Activated naive CD4-positive, alpha-beta T cell treated with anti-CD3 and anti-CD28 coated beads, Interleukin-2, amount 10 ng/mL, durations not matched to agents 7 days and 5 days (primary cell): ENCODE measurements around the gene MOB3C.

ENCODE experiments used
- CTCF ChIA-PET: fragments of 350-600 bp; sonication (Branson Sonifier 250); formaldehyde crosslinking; loops from one replicate; lab custom pipeline; 2021; ENCODE audit warnings: antibody characterized with exemption; lab: Charles Lee
- DNase-seq: peaks from one replicate; pipeline ENCODE4 v3.0.0-alpha.2; 2020
- H3K27ac Mint-ChIP-seq: one replicate; pipeline ENCODE4 v1.8.0; 2021; ENCODE audit warnings: mild to moderate bottlenecking, moderate library complexity, mixed read lengths
- H3K27me3 Mint-ChIP-seq: one replicate; pipeline ENCODE4 v1.8.0; 2021; ENCODE audit warnings: mild to moderate bottlenecking, mixed read lengths
- H3K36me3 Mint-ChIP-seq: one replicate; pipeline ENCODE4 v1.8.0; 2021; ENCODE audit warnings: mixed read lengths
- H3K4me1 Mint-ChIP-seq: one replicate; pipeline ENCODE4 v1.8.0; 2021; ENCODE audit warnings: mixed read lengths
- H3K4me3 Mint-ChIP-seq: one replicate; pipeline ENCODE4 v1.8.0; 2021; ENCODE audit warnings: mild to moderate bottlenecking, moderate library complexity, mixed read lengths
- H3K9me3 Mint-ChIP-seq: one replicate; pipeline ENCODE4 v1.8.0; 2021; ENCODE audit warnings: mixed read lengths

MOB3C gene

DNA sequence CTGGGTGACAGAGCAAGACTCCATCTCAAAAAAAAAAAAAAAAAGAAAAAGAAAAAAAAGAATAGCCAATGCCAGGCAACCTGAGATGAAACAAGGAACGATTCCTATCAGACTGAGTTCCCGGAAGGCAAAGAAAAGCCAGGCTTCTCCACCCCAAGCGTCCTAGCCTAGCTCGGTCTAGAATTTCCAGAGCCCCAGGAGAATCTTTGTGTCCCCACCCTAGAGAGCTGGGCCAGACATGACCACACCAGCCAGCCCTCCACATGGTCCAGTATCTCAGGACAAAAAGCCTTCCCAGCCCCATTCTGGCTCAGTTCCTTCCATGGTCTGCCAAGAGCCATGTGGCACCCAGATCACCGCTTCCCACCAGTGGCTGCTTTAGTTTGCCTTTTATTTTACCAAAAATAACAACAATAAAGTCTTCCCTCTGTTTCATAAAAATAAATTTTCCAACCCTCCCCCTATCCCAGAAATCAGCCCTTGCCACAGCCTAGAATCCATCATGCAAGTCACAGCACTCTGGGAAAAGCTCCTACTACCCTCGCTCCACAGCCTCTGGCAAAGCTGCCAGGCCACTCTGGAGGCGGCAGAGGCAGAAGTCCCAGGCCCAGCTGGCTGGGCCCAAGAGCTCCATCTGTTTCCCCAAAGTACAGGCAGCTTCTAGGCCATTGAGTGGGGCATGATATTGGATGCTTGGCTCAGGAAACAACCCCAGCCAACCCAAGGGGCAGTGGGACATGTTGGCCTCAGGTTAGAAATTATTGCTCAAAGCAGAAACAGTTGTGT, 9.1 kb downstream of the MOB3C start:
- peaks cover 4% of the 10 kb centered on the region for H3K27me3 Mint-ChIP-seq
- no peak overlapping the region for H3K4me3 Mint-ChIP-seq
- no peak for DNase-seq
- CTCF ChIA-PET = interaction anchor here (1.2 kb wide), 1 partner anchor 15 kb away, joined by 4 read pairs; no protein-coding TSS in a partner anchor
- H3K4me1 Mint-ChIP-seq = peaks cover 58% of the 10 kb centered on the region
- H3K36me3 Mint-ChIP-seq = peaks cover 57% of the 10 kb centered on the region
- H3K9me3 Mint-ChIP-seq = no peaks in the 10 kb centered on the region
- H3K27ac Mint-ChIP-seq = peak overlapping the region; percentile 37

GRCh38 chr1:46606255-46606965, 10.2 kb downstream of the MOB3C start:
- DNase-seq = no peak
- peak overlapping the region; percentile 53 for H3K27ac Mint-ChIP-seq
- H3K4me3 Mint-ChIP-seq = no peak overlapping the region
- H3K9me3 Mint-ChIP-seq = no peaks in the 10 kb centered on the region
- CTCF ChIA-PET = interaction anchor here (1.1 to 4.4 kb wide), 3 partner anchors 10 to 119 kb away, joined by 3 to 22 read pairs (median 3); partner anchors contain the start of gene MOB3C
- H3K27me3 Mint-ChIP-seq = peaks cover 4% of the 10 kb centered on the region
- peaks cover 62% of the 10 kb centered on the region for H3K4me1 Mint-ChIP-seq
- peaks cover 56% of the 10 kb centered on the region for H3K36me3 Mint-ChIP-seq

GRCh38 chr1:46605232-46605631, 11.4 kb downstream of the MOB3C start:
- Mint-ChIP-seq H3K4me3 (peak overlapping the region; percentile 90), H3K27me3 (peaks cover 4% of the 10 kb centered on the region), H3K27ac (peak overlapping the region; percentile 76), H3K36me3 (peaks cover 52% of the 10 kb centered on the region), H3K4me1 (peaks cover 62% of the 10 kb centered on the region), H3K9me3 (no peaks in the 10 kb centered on the region)
- peak; percentile 51 for DNase-seq
- CTCF ChIA-PET = interaction anchor here (0.8 to 4.4 kb wide), 4 partner anchors 11 to 74 kb away, joined by 3 to 22 read pairs (median 4); partner anchors contain the start of genes ATPAF1 and MOB3C

GRCh38 chr1:46603858-46604549, 12.6 kb downstream of the MOB3C start, which contains the start of gene MKNK1:
Gene MKNK1 (minus strand): TSS chr1:46604268. CDS start chr1:46583327, 20,941 bp downstream.
- peaks cover 45% of the 10 kb centered on the region for H3K36me3 Mint-ChIP-seq

GRCh38 chr1:46603481-46603857, 13.1 kb downstream of the MOB3C start:
- Mint-ChIP-seq H3K4me3 (peak overlapping the region; percentile 90), H3K9me3 (no peaks in the 10 kb centered on the region), H3K36me3 (peaks cover 40% of the 10 kb centered on the region), H3K27ac (peak overlapping the region; percentile 86), H3K4me1 (peaks cover 75% of the 10 kb centered on the region), H3K27me3 (peaks cover 4% of the 10 kb centered on the region)
- DNase-seq = no peak
- CTCF ChIA-PET = interaction anchor here (1.0 to 4.4 kb wide), 10 partner anchors 11 to 75 kb away, joined by 3 to 22 read pairs (median 4); partner anchors contain the start of gene MOB3C

More at GRCh38 chr1:46603858-46604549, 12.6 kb downstream of the MOB3C start, which contains the start of gene MKNK1:
- CTCF ChIA-PET = interaction anchor here (0.8 to 4.4 kb wide), 13 partner anchors 10 to 75 kb away, joined by 3 to 22 read pairs (median 3); partner anchors contain the start of gene MOB3C
- DNase-seq = peak; percentile 99
- H3K27me3 Mint-ChIP-seq = peaks cover 4% of the 10 kb centered on the region
- H3K4me1 Mint-ChIP-seq = peaks cover 70% of the 10 kb centered on the region
- H3K4me3 Mint-ChIP-seq = peak within 1 kb of the TSS; percentile 90
- no peaks in the 10 kb centered on the region for H3K9me3 Mint-ChIP-seq
- peak within 1 kb of the TSS; percentile 86 for H3K27ac Mint-ChIP-seq

GRCh38 chr1:46601257-46602007, 15.2 kb downstream of the MOB3C start:
- H3K27ac Mint-ChIP-seq = no peak overlapping the region
- no peak for DNase-seq
- peaks cover 4% of the 10 kb centered on the region for H3K27me3 Mint-ChIP-seq
- H3K36me3 Mint-ChIP-seq = peaks cover 41% of the 10 kb centered on the region
- peak overlapping the region; percentile 13 for H3K4me3 Mint-ChIP-seq
- H3K9me3 Mint-ChIP-seq = no peaks in the 10 kb centered on the region
- CTCF ChIA-PET = no interaction called here
- peaks cover 79% of the 10 kb centered on the region for H3K4me1 Mint-ChIP-seq

- no peak for DNase-seq
- Mint-ChIP-seq H3K9me3 (no peaks in the 10 kb centered on the region), H3K27me3 (peaks cover 4% of the 10 kb centered on the region), H3K27ac (no peak overlapping the region), H3K4me1 (peaks cover 78% of the 10 kb centered on the region), H3K4me3 (no peak overlapping the region), H3K36me3 (peaks cover 39% of the 10 kb centered on the region)
- CTCF ChIA-PET = interaction anchor here (0.6 kb wide), 1 partner anchor 13 kb away, joined by 4 read pairs; no protein-coding TSS in a partner anchor
Observed at GRCh38 chr1:46599059-46599970, 17.3 kb downstream of the MOB3C start.

DNA sequence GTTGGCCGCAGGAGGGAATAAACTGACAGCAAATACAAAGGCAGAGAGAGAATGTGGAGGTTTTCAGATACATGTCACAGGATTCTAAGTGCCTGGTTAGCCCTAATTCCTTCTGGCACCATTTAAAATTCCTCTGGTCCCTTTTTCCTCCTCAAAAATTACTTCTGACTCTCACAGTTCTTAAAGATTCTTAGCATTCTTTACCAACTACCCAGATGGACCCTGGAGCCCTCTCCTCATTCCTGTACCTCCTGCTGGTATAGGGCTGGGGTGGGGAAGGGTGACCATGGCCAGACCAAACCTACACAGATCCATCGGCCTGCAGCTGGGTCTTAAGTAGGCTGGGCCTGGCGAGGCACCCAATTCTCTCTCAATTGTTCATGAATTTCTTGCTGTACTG, 19.8 kb downstream of the MOB3C start:
- CTCF ChIA-PET = interaction anchor here (0.9 kb wide), 1 partner anchor 13 kb away, joined by 3 read pairs; no protein-coding TSS in a partner anchor
- Mint-ChIP-seq H3K9me3 (no peaks in the 10 kb centered on the region), H3K36me3 (peaks cover 56% of the 10 kb centered on the region), H3K4me3 (no peak overlapping the region), H3K4me1 (peaks cover 74% of the 10 kb centered on the region), H3K27ac (no peak overlapping the region), H3K27me3 (no peaks in the 10 kb centered on the region)
- DNase-seq = no peak

DNA sequence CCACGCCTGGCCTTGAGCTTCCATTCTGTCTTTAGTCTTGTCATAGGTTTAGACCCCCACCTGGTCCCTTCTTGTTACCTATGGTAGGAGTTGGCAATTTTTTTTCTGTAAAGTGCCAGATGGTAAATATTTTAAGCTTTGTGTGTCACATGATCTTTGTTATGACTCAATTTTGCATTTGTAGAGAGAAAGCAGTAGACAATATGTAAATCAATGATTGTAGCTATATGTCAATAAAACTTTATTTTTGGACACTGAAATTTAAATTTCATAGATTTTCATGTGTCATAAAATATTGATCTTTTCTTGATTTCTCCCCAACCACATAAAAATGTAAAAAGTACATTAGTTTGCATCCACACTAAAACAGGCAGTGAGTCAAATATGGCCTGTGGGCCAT, 20.6 kb downstream of the MOB3C start:
- no peaks in the 10 kb centered on the region for H3K9me3 Mint-ChIP-seq
- CTCF ChIA-PET = no interaction called here
- peaks cover 73% of the 10 kb centered on the region for H3K4me1 Mint-ChIP-seq
- no peak overlapping the region for H3K4me3 Mint-ChIP-seq
- no peak for DNase-seq
- H3K27me3 Mint-ChIP-seq = no peaks in the 10 kb centered on the region
- no peak overlapping the region for H3K27ac Mint-ChIP-seq
- H3K36me3 Mint-ChIP-seq = peaks cover 62% of the 10 kb centered on the region

DNA sequence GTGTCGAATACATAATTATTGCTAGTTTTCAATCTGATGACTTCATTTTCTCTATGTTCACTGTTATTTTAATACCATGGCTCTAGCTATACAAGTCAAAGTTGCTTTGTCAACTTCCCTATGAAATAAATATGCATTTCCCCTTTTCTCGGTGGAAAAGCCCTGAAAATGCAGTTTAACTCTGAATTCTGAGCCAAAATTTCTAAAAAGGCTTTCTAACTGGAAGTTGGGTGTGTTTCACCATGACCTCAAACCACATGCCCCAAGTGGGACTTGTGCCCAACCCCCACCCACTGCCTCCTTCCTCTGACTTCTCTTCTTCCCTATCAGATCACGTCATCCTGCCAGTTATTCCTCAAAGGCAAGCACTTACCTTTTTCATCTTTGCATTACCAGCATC, 21.5 kb downstream of the MOB3C start:
- H3K9me3 Mint-ChIP-seq = no peaks in the 10 kb centered on the region
- DNase-seq = peak; percentile 44
- H3K36me3 Mint-ChIP-seq = peaks cover 64% of the 10 kb centered on the region
- peaks cover 66% of the 10 kb centered on the region for H3K4me1 Mint-ChIP-seq
- no peaks in the 10 kb centered on the region for H3K27me3 Mint-ChIP-seq
- CTCF ChIA-PET = no interaction called here
- H3K27ac Mint-ChIP-seq = peak overlapping the region; percentile 12
- no peak overlapping the region for H3K4me3 Mint-ChIP-seq

GRCh38 chr1:46594063-46594462, 22.5 kb downstream of the MOB3C start:
- no peak overlapping the region for H3K4me3 Mint-ChIP-seq
- peak overlapping the region; percentile 19 for H3K27ac Mint-ChIP-seq
- H3K4me1 Mint-ChIP-seq = peaks cover 56% of the 10 kb centered on the region
- H3K9me3 Mint-ChIP-seq = peaks cover 8% of the 10 kb centered on the region
- H3K27me3 Mint-ChIP-seq = no peaks in the 10 kb centered on the region
- no peak for DNase-seq
- CTCF ChIA-PET = no interaction called here
- H3K36me3 Mint-ChIP-seq = peaks cover 71% of the 10 kb centered on the region

- no peak for DNase-seq
- peaks cover 70% of the 10 kb centered on the region for H3K36me3 Mint-ChIP-seq
- no peak overlapping the region for H3K4me3 Mint-ChIP-seq
- no peaks in the 10 kb centered on the region for H3K27me3 Mint-ChIP-seq
- peaks cover 11% of the 10 kb centered on the region for H3K9me3 Mint-ChIP-seq
- H3K4me1 Mint-ChIP-seq = peaks cover 45% of the 10 kb centered on the region
- no peak overlapping the region for H3K27ac Mint-ChIP-seq
- CTCF ChIA-PET = no interaction called here
Observed at GRCh38 chr1:46592823-46593222, 23.8 kb downstream of the MOB3C start.
